K562 (cell line): ENCODE measurements around the gene SFXN5.

ENCODE experiments used
- CBFB ChIP-seq: sonication (generic); formaldehyde crosslinking; IDR thresholded peaks from 2 replicates; pipeline ENCODE4 v1.4.0; 2020; ENCODE audit warnings: mild to moderate bottlenecking, missing genetic modification reagents
- ELF2 ChIP-seq: fragments of 250-450 bp; sonication (Bioruptor Pico); IDR thresholded peaks from 2 replicates; pipeline ENCODE4 v1.5.0; 2021; ENCODE audit warnings: mild to moderate bottlenecking
- MAFK ChIP-seq: IDR thresholded peaks from 2 replicates; pipeline ENCODE4 v1.6.1; 2011; ENCODE audit warnings: low read length, improper control_type of control experiment
- THRA ChIP-seq: fragments of 450-650 bp; IDR thresholded peaks from 2 replicates; pipeline ENCODE4 v1.6.1; 2017; ENCODE audit warnings: mild to moderate bottlenecking, moderate library complexity

- TF ChIP-seq THRA: no peak
- no peak for TF ChIP-seq MAFK
- TF ChIP-seq CBFB (CRISPR knock-in tag): no peak
- no peak for TF ChIP-seq ELF2
Measured at GRCh38 chr2:72947952-72948830, 123.3 kb downstream of the SFXN5 start.
